Mesenchymal stem cell (in vitro differentiated cells and primary cell): ENCODE measurements around the gene GATAD2B.

Experiments used
- DNase-seq: peaks from one replicate; pipeline ENCODE4 v3.0.0-alpha.2; 2013
- H2AFZ ChIP-seq: one replicate; pipeline ENCODE4 v1.6.1; 2013; ENCODE audit warnings: low read depth, mild to moderate bottlenecking, control low read depth, inconsistent platforms, low read length, moderate library complexity
- H2AK5ac ChIP-seq: 2 replicates; pipeline ENCODE4 v1.6.1; 2013; ENCODE audit warnings: low read length, moderate library complexity, mild to moderate bottlenecking, inconsistent platforms; ENCODE audit not compliant: severe bottlenecking
- H2BK120ac ChIP-seq: one replicate; pipeline ENCODE4 v1.6.1; 2013; ENCODE audit warnings: low read depth, mild to moderate bottlenecking, inconsistent platforms, low read length, moderate library complexity
- H2BK12ac ChIP-seq, 2 experiments: one replicate each; pipeline ENCODE4 v1.6.1; 2013; ENCODE audit warnings: inconsistent platforms in 2 of 2, low read length in 2 of 2, mild to moderate bottlenecking in 2 of 2, moderate library complexity in 2 of 2, control low read depth in 1 of 2
- H2BK15ac ChIP-seq: one replicate; pipeline ENCODE4 v1.6.1; 2013; ENCODE audit warnings: mild to moderate bottlenecking, low read depth, inconsistent platforms; ENCODE audit not compliant: poor library complexity, severe bottlenecking
- H2BK5ac ChIP-seq: 2 replicates; pipeline ENCODE4 v1.6.1; 2013; ENCODE audit warnings: low read depth, mild to moderate bottlenecking, low read length, control low read depth, inconsistent platforms; ENCODE audit not compliant: poor library complexity, severe bottlenecking
- H3K14ac ChIP-seq, 2 experiments: one replicate each; pipeline ENCODE4 v1.6.1; 2013; ENCODE audit warnings: inconsistent platforms in 2 of 2, low read length in 2 of 2, control low read depth in 1 of 2, mild to moderate bottlenecking in 1 of 2, moderate library complexity in 1 of 2
- H3K18ac ChIP-seq, 2 experiments: one replicate each; pipeline ENCODE4 v1.6.1; 2013; ENCODE audit warnings: inconsistent platforms in 2 of 2, low read length in 2 of 2, control low read depth in 1 of 2, low read depth in 1 of 2, mild to moderate bottlenecking in 1 of 2
- H3K23ac ChIP-seq, 2 experiments: one replicate each; pipeline ENCODE4 v1.6.1; 2013; ENCODE audit warnings: inconsistent platforms in 2 of 2, low read length in 2 of 2, mild to moderate bottlenecking in 2 of 2, moderate library complexity in 2 of 2, control low read depth in 1 of 2
- H3K27ac ChIP-seq: 2 replicates; pipeline ENCODE4 v1.5.1; 2013; ENCODE audit warnings: mild to moderate bottlenecking, moderate library complexity, low read length, control low read depth, inconsistent platforms; ENCODE audit not compliant: poor library complexity, severe bottlenecking
- H3K27me3 ChIP-seq, 2 experiments: 2 replicates each; pipeline versions ENCODE4 v1.6.1 to v1.7.0; 2013; ENCODE audit warnings: low read length in 2 of 2, mild to moderate bottlenecking in 2 of 2, moderate library complexity in 2 of 2, control low read depth in 1 of 2, inconsistent platforms in 1 of 2; ENCODE audit not compliant: control insufficient read depth in 1 of 2, insufficient read depth in 1 of 2
- H3K36me3 ChIP-seq, 2 experiments: 2 replicates each; pipeline versions ENCODE4 v1.6.1 to v1.7.0; 2013; ENCODE audit warnings: low read length in 2 of 2, control low read depth in 1 of 2, inconsistent platforms in 1 of 2, low read depth in 1 of 2, mild to moderate bottlenecking in 1 of 2; ENCODE audit not compliant: insufficient read depth in 2 of 2, control insufficient read depth in 1 of 2
- H3K4ac ChIP-seq, 2 experiments: one replicate each; pipeline ENCODE4 v1.6.1; 2013; ENCODE audit warnings: inconsistent platforms in 2 of 2, low read length in 2 of 2, mild to moderate bottlenecking in 2 of 2, moderate library complexity in 2 of 2, control low read depth in 1 of 2, low read depth in 1 of 2
- H3K4me1 ChIP-seq: 2 replicates; pipeline ENCODE4 v1.6.1; 2013; ENCODE audit warnings: low read depth, low read length, control low read depth; ENCODE audit not compliant: control insufficient read depth, insufficient read depth
- H3K4me2 ChIP-seq: 2 replicates; pipeline ENCODE4 v1.6.1; 2013; ENCODE audit warnings: low read length, mild to moderate bottlenecking, inconsistent platforms; ENCODE audit not compliant: poor library complexity, severe bottlenecking
- H3K4me3 ChIP-seq, 2 experiments: 2 replicates each; pipeline versions ENCODE4 v1.5.1 to v1.7.0; 2013; ENCODE audit warnings: low read length in 2 of 2, mild to moderate bottlenecking in 2 of 2, control low read depth in 1 of 2, low read depth in 1 of 2; ENCODE audit not compliant: insufficient read depth in 1 of 2
- H3K79me1 ChIP-seq: replicated peaks from 2 replicates; pipeline ENCODE4 v1.6.1; 2013; ENCODE audit warnings: mild to moderate bottlenecking, control low read depth, low read length, inconsistent platforms; ENCODE audit not compliant: poor library complexity, severe bottlenecking
- H3K9ac ChIP-seq: 2 replicates; pipeline ENCODE4 v1.7.0; 2013; ENCODE audit warnings: mild to moderate bottlenecking, low read length, moderate library complexity
- H3K9me3 ChIP-seq: 2 replicates; pipeline ENCODE4 v1.7.0; 2013; ENCODE audit warnings: mild to moderate bottlenecking, low read length; ENCODE audit not compliant: control insufficient read depth
- H4K8ac ChIP-seq: one replicate; pipeline ENCODE4 v1.6.1; 2013; ENCODE audit warnings: inconsistent platforms, mild to moderate bottlenecking, low read length, moderate library complexity
- H4K91ac ChIP-seq: one replicate; pipeline ENCODE4 v1.6.1; 2013; ENCODE audit warnings: mild to moderate bottlenecking, low read length, inconsistent platforms
- WGBS: methylation state at CpG from one replicate; pipeline ENCODE4 v1.1.7; 2013; ENCODE audit warnings: mixed read lengths; 5-methylcytosine and 5-hydroxymethylcytosine counted together

GATAD2B gene

DNA sequence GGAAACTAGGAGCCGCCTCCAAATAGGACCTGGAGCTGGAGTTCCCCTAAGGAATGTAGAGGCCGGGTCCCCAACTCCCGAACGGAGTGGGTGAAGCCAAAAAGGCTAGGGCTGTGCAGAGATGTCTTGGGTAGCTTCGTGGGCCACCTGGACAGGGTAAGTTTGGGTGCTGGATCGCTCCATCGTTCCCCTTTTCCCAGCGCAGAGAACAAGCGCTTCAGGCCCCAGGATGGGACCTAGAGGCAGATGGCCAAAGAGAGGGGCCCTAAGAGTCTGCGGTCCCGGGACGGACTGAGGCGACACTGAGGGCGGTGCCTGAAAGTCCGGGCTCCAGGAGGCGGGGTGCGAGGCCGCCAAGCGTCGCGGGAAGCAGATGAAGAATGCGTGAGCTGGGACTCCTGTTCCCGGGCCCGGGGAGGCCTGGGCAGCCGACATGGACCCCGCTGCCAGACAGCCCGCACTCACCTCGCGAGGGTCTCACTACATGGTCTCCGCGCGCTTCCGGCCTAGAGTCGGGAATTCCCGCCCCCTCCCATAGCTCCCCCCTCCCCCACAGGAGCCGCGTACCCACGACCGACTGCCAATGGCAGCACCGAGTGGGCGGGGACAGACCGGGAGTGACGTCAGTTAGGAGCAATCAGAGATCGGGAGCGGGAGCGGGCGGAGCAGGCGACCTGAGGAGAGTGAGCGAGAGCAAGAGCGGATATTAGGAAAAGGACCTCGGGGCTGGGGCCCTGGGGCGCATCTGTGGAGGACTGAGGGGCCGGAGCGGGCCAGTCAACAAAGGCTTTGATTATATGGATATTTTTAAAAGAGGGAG, 40.5 kb upstream of the GATAD2B start, which contains the start of gene SLC39A1:
SLC39A1 (minus strand) TSS at position 508 of the 820 bp plus-strand sequence. CDS start 822 bp downstream, outside the sequence.
- Histone ChIP-seq H4K91ac (peak within 1 kb of the TSS; percentile 79), H3K9ac (peak within 1 kb of the TSS; percentile 92), H4K8ac (peak within 1 kb of the TSS; percentile 74), H3K4ac (peak within 1 kb of the TSS; percentile 46 to 93), H3K4me1 (peaks cover 11% of the 10 kb centered on the region), H3K27me3 (no peaks in the 10 kb centered on the region), H3K4me3 (peak within 1 kb of the TSS; percentile 72 to 97), H3K18ac (peak within 1 kb of the TSS; percentile 75 to 93), H2BK12ac (peak within 1 kb of the TSS; percentile 75 to 78), H2AK5ac (peak within 1 kb of the TSS; percentile 11), H3K14ac (peak within 1 kb of the TSS in 1 of 2 experiments; percentile 89), H2AFZ (peak within 1 kb of the TSS; percentile 29), H3K9me3 (no peaks in the 10 kb centered on the region), H3K79me1 (peaks cover 14% of the 10 kb centered on the region), H2BK120ac (peak within 1 kb of the TSS; percentile 56), H2BK15ac (peak within 1 kb of the TSS; percentile 73), H3K4me2 (peak within 1 kb of the TSS; percentile 85), H3K36me3 (peaks cover 16 to 24% of the 10 kb centered on the region in 2 experiments), H2BK5ac (peak within 1 kb of the TSS; percentile 71), H3K23ac (peak within 1 kb of the TSS in 1 of 2 experiments; percentile 95), H3K27ac (peak within 1 kb of the TSS; percentile 86)
- under 1% methylated on average over 50 of the region's 54 CpGs for WGBS
- peak; percentile 97 for DNase-seq

DNA sequence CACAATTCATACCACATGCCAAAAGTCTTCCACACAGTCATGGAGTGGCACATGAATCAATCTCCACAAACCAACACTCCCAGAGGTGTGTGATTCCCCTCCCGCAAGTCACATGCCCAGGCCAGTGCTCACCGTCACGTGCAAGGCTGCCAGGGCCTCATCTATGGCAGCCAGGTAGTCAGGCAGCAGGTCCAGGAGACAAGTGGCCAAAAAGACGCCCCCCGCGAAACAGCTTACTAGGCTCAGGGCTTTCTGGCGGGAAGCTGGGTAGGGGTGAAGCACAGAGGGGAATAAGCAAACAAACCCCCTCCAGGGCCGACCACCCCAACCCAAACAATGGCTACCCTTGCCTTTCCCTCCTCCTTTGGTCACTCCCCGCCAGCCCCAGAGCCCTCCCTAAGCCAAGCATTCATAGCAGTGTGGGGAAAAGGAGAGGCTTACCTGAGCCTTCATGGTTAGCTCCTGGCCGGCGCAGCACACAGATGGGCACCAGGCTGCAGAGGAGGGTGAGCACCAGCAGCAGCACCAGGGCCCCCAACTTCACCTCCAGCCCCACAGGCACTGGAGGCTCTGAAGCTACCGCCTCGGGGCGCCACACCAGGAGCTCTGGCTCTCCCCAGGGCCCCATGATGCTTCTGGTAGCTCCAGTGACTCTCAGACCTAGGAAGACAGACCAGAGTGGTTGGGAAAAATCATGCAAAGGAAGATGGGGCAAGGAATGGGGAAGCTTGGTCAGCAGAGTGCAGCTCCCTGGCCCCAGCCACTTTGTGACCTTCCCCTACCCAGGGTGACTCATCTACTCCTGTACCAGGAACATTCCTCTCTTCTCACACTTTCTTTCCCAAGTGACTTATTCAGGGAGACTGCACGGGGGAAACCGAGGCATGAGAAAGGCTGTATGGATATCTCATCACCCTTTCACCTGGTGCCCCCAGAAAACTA, 39.6 kb upstream of the GATAD2B start:
- no peak overlapping the region for H2BK5ac ChIP-seq
- peaks cover 10% of the 10 kb centered on the region for H3K79me1 ChIP-seq
- H2BK15ac ChIP-seq, result no peak overlapping the region
- peaks cover 7% of the 10 kb centered on the region for H3K4me1 ChIP-seq
- peak overlapping the region in 1 of 2 experiments; percentile 89 for H3K14ac ChIP-seq
- peak overlapping the region; percentile 72 to 97 for H3K4me3 ChIP-seq
- no peaks in the 10 kb centered on the region for H3K9me3 ChIP-seq
- peak overlapping the region; percentile 86 for H3K27ac ChIP-seq
- H3K4me2 ChIP-seq, result peak overlapping the region; percentile 83
- peak overlapping the region; percentile 56 for H2BK120ac ChIP-seq
- peak overlapping the region; percentile 92 for H3K9ac ChIP-seq
- peaks cover 16 to 24% of the 10 kb centered on the region in 2 experiments for H3K36me3 ChIP-seq
- H3K4ac ChIP-seq, result peak overlapping the region; percentile 9 to 93
- peak overlapping the region; percentile 65 for H4K8ac ChIP-seq
- WGBS, result 29% methylated on average over 12 of the region's 16 CpGs
- H3K27me3 ChIP-seq, result no peaks in the 10 kb centered on the region
- H2BK12ac ChIP-seq, result peak overlapping the region; percentile 14 to 81
- H3K23ac ChIP-seq, result peak overlapping the region in 1 of 2 experiments; percentile 48
- peak overlapping the region; percentile 14 for H4K91ac ChIP-seq
- DNase-seq, result peak; percentile 85
- no peak overlapping the region for H2AK5ac ChIP-seq
- H3K18ac ChIP-seq, result peak overlapping the region; percentile 34 to 75
- no peak overlapping the region for H2AFZ ChIP-seq

DNA sequence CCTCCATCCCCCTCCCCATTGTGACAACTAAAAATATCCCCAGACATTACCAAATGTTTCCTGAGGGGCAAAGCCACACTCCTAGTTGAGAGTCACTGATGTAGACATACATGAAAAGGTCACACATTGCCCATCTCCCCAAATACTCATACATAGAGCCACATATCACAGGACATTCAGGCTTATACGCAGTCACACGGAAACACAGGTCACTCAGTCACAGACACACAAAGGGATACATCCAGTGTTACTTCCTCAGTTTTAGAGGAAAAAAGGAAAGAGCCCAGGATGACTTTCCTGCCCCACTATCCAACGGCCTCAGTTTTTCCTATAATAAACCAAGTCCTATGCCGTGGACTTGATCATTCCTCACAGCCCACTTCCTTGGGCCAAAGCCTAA, 38.6 kb upstream of the GATAD2B start:
- Histone ChIP-seq H3K4me3 (peak overlapping the region in 1 of 2 experiments; percentile 97), H2AK5ac (no peak overlapping the region), H3K18ac (no peak overlapping the region), H3K27ac (no peak overlapping the region), H3K14ac (no peak overlapping the region), H3K9ac (peak overlapping the region; percentile 92), H3K9me3 (no peaks in the 10 kb centered on the region), H4K8ac (no peak overlapping the region), H3K4me1 (peaks cover 12% of the 10 kb centered on the region), H4K91ac (no peak overlapping the region), H2AFZ (no peak overlapping the region), H3K79me1 (peaks cover 10% of the 10 kb centered on the region), H3K27me3 (no peaks in the 10 kb centered on the region), H3K4ac (no peak overlapping the region), H2BK15ac (no peak overlapping the region), H3K23ac (no peak overlapping the region), H3K4me2 (peak overlapping the region; percentile 83), H3K36me3 (peaks cover 16 to 24% of the 10 kb centered on the region in 2 experiments), H2BK5ac (no peak overlapping the region), H2BK12ac (no peak overlapping the region), H2BK120ac (no peak overlapping the region)
- DNase-seq, result no peak
- WGBS, result 93% methylated on average over 2 of the region's 4 CpGs
